ENCODE results near the gene HUS1.

The HUS1 gene

GRCh38 chr7:47937711-47938573, 41.5 kb downstream of the HUS1 start:
- no peak for TF ChIP-seq CTCF (IDR thresholded peaks at IDR 0.05; ENCODE audit: low read depth, low read length, missing control alignments)
- in situ Hi-C loops (cut with HindIII; ENCODE audit: low pct_ligation_motif_present, low sequenced_read_pairs) = no loop called here
- Histone ChIP-seq H3K27ac (no peak overlapping the region), H3K36me3 (replicated peaks) (no peaks in the 10 kb centered on the region), H3K27me3 (replicated peaks) (no peaks in the 10 kb centered on the region), H3K4me3 (ENCODE audit: low read depth, low read length) (no peak overlapping the region)
- no peak for DNase-seq

- no peak overlapping the region for H3K27ac ChIP-seq
- TF ChIP-seq CTCF (IDR thresholded peaks at IDR 0.05; ENCODE audit: low read depth, low read length, missing control alignments) = no peak
- no peak overlapping the region for H3K4me3 ChIP-seq (ENCODE audit: low read depth, low read length)
- DNase-seq = no peak
- in situ Hi-C loops (cut with HindIII; ENCODE audit: low pct_ligation_motif_present, low sequenced_read_pairs) = no loop called here
- no peaks in the 10 kb centered on the region for H3K27me3 ChIP-seq (replicated peaks)
- no peaks in the 10 kb centered on the region for H3K36me3 ChIP-seq (replicated peaks)
These were observed 42.2 kb downstream of the HUS1 start for GRCh38 chr7:47937065-47937687.

GRCh38 chr7:47936323-47936722, 43.1 kb downstream of the HUS1 start:
- no peak overlapping the region for H3K4me3 ChIP-seq (ENCODE audit: low read depth, low read length)
- H3K36me3 ChIP-seq (replicated peaks) = no peaks in the 10 kb centered on the region
- in situ Hi-C loops (cut with HindIII; ENCODE audit: low pct_ligation_motif_present, low sequenced_read_pairs) = no loop called here
- no peak for TF ChIP-seq CTCF (IDR thresholded peaks at IDR 0.05; ENCODE audit: low read depth, low read length, missing control alignments)
- no peaks in the 10 kb centered on the region for H3K27me3 ChIP-seq (replicated peaks)
- no peak for DNase-seq
- no peak overlapping the region for H3K27ac ChIP-seq

GRCh38 chr7:47935336-47935735, 44.1 kb downstream of the HUS1 start:
- Histone ChIP-seq H3K27me3 (replicated peaks) (no peaks in the 10 kb centered on the region), H3K4me3 (ENCODE audit: low read depth, low read length) (no peak overlapping the region), H3K27ac (no peak overlapping the region), H3K36me3 (replicated peaks) (no peaks in the 10 kb centered on the region)
- no peak for TF ChIP-seq CTCF (IDR thresholded peaks at IDR 0.05; ENCODE audit: low read depth, low read length, missing control alignments)
- no peak for DNase-seq
- in situ Hi-C loops (cut with HindIII; ENCODE audit: low pct_ligation_motif_present, low sequenced_read_pairs) = no loop called here

GRCh38 chr7:47934831-47935230, 44.6 kb downstream of the HUS1 start:
- Histone ChIP-seq H3K4me3 (ENCODE audit: low read depth, low read length) (no peak overlapping the region), H3K36me3 (replicated peaks) (no peaks in the 10 kb centered on the region), H3K27me3 (replicated peaks) (no peaks in the 10 kb centered on the region), H3K27ac (no peak overlapping the region)
- DNase-seq = no peak
- in situ Hi-C loops (cut with HindIII; ENCODE audit: low pct_ligation_motif_present, low sequenced_read_pairs) = no loop called here
- TF ChIP-seq CTCF (IDR thresholded peaks at IDR 0.05; ENCODE audit: low read depth, low read length, missing control alignments) = no peak
